Amygdala (tissue), 56 donors: ENCODE measurements around the gene PRPSAP1.

Experiments used
- DNase-seq, 56 donors: peaks; one replicate each; lab custom pipeline; 2025; lab: John Stamatoyannopoulos, UW

PRPSAP1 gene

GRCh38 chr17:76384222-76384986 is 30.7 kb upstream of the PRPSAP1 start, which contains the start of gene SPHK1:
Gene SPHK1, plus strand, starts transcription at chr17:76384609. Its CDS starts 1,036 bp downstream, at chr17:76385645.
- peak in 8 of 56 donors; percentile 16 to 44 (median 31) for DNase-seq

GRCh38 chr17:76383546-76384221 is 30.0 kb upstream of the PRPSAP1 start:
- DNase-seq, result peak in 3 of 56 donors; percentile 24 to 42 (median 41)

- peak in 4 of 56 donors; percentile 13 to 47 (median 21) for DNase-seq
Measured at GRCh38 chr17:76382803-76383545, 29.3 kb upstream of the PRPSAP1 start.

- DNase-seq, result peak in 5 of 56 donors; percentile 11 to 28 (median 21)
Measured at GRCh38 chr17:76382351-76382802, 28.7 kb upstream of the PRPSAP1 start.

- peak in 3 of 56 donors; percentile 22 to 49 (median 22) for DNase-seq
Measured at GRCh38 chr17:76381633-76382350, 28.1 kb upstream of the PRPSAP1 start.

- DNase-seq, result no peak
Measured at GRCh38 chr17:76379646-76380376, 26.1 kb upstream of the PRPSAP1 start.

- DNase-seq, result no peak
Measured at GRCh38 chr17:76379275-76379641, 25.5 kb upstream of the PRPSAP1 start.

- DNase-seq, result no peak
Measured at GRCh38 chr17:76378548-76379274, 25.0 kb upstream of the PRPSAP1 start.

GRCh38 chr17:76376318-76377133 is 22.8 kb upstream of the PRPSAP1 start:
- DNase-seq, result no peak

- DNase-seq, result no peak
Measured at GRCh38 chr17:76371656-76372628, 18.2 kb upstream of the PRPSAP1 start.

- peak in 5 of 56 donors; percentile 9 to 28 (median 21) for DNase-seq
Measured at GRCh38 chr17:76370261-76370993, 16.7 kb upstream of the PRPSAP1 start.

GRCh38 chr17:76369804-76370203 is 16.1 kb upstream of the PRPSAP1 start:
- DNase-seq, result no peak

- DNase-seq, result no peak
Measured at GRCh38 chr17:76369379-76369778, 15.7 kb upstream of the PRPSAP1 start.

- DNase-seq, result no peak
Measured at GRCh38 chr17:76368545-76368944, 14.8 kb upstream of the PRPSAP1 start.

- no peak for DNase-seq
Measured at GRCh38 chr17:76367642-76368041, 13.9 kb upstream of the PRPSAP1 start.

- no peak for DNase-seq
Measured at GRCh38 chr17:76366247-76366646, 12.5 kb upstream of the PRPSAP1 start.
